DOHH2 (cell line): ENCODE data around the gene BHLHA15.

Experiments
- EZH2phosphoT487 ChIP-seq: fragments of 200-600 bp; sonication (generic); IDR thresholded peaks from 2 replicates; pipeline ENCODE4 v1.6.1; 2017; ENCODE audit warnings: borderline replicate concordance, mild to moderate bottlenecking, antibody characterized with exemption, low read length, moderate library complexity, mixed read lengths
- TF ChIP-seq, protein P1 (sequence below): fragments of 200-600 bp; sonication (generic); IDR thresholded peaks from one replicate; pipeline ENCODE4 v1.5.1; 2014; ENCODE audit warnings: antibody characterized with exemption, mild to moderate bottlenecking, low read depth, low read length; ENCODE audit not compliant: poor library complexity, severe bottlenecking

- TF ChIP-seq, protein P1, sequence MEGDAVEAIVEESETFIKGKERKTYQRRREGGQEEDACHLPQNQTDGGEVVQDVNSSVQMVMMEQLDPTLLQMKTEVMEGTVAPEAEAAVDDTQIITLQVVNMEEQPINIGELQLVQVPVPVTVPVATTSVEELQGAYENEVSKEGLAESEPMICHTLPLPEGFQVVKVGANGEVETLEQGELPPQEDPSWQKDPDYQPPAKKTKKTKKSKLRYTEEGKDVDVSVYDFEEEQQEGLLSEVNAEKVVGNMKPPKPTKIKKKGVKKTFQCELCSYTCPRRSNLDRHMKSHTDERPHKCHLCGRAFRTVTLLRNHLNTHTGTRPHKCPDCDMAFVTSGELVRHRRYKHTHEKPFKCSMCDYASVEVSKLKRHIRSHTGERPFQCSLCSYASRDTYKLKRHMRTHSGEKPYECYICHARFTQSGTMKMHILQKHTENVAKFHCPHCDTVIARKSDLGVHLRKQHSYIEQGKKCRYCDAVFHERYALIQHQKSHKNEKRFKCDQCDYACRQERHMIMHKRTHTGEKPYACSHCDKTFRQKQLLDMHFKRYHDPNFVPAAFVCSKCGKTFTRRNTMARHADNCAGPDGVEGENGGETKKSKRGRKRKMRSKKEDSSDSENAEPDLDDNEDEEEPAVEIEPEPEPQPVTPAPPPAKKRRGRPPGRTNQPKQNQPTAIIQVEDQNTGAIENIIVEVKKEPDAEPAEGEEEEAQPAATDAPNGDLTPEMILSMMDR: no peak
- no peak for TF ChIP-seq EZH2phosphoT487
These were observed 2.2 kb downstream of the BHLHA15 start for GRCh38 chr7:98213296-98213887.
